ENCODE measurements around the gene TAF4.
"Not testable (repeated sequence)": the region's sequence is repeated elsewhere in the genome, so short reads cannot be mapped to it uniquely, and the experiment has no call there.

The TAF4 gene

GRCh38 chr20:61976644-61977418, 88.8 kb downstream of the TAF4 start:
- no peak for DNase-seq

- no peak for DNase-seq
Observed at GRCh38 chr20:61976263-61976643, 89.4 kb downstream of the TAF4 start.

GRCh38 chr20:61975407-61976129, 90.1 kb downstream of the TAF4 start:
- DNase-seq: no peak

DNA sequence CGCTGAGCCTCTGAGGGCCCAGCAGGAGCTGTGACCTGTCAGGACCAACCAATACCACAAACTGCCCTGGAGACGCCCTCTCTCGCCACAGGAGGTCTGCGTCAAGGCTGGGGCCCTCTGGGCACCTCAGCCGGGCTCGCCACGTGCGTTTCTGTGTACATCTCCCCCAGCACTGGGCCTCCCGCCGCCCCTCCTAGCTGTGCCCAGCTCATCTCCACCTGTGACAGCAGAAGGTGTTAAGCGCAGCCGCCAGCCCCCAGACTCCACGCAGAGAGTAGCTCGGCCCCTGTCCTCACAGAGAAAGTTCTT, 91.4 kb downstream of the TAF4 start:
- no peak for DNase-seq

DNA sequence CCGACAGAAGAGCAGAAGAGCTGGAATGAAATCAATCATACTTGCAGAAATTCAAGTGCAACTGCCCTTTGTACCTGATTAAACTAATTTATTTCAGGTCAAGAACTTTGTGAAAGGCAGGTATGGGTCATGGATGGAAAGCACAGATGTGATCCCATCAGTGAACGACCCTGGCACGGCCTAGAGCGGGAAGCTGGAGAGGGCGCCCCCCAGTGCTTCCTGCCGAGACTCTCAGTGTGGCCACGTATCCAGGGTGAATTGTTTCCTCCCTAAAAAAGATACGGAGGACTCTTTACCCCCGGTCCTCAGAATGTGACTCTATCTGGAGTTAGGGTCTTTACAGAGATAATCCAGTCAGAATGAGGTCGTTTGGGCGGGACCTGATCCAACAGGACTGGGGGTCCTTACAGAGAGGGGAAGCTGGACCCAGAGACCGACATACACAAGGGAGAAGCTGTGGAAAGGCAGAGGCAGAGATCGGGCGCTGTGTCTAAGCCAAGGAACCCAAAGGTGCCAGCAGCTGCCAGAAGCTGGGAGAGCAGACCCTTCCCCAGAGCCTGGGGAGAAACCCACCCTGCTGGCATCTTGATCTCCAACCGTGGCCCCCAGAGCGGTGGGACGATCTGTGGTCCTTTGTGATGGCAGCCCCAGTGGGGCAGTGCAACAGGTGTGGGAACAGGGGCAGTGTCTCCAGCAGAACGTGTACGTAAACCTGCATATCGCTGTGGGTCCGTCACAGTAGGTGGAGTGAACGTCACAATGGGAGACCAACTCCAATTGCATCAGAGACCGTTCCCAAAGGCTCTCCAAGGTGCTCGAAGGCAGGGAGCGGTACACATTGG, 91.9 kb downstream of the TAF4 start:
- DNase-seq: no peak

- no peak for DNase-seq
Observed at GRCh38 chr20:61972636-61973508, 92.8 kb downstream of the TAF4 start.

DNA sequence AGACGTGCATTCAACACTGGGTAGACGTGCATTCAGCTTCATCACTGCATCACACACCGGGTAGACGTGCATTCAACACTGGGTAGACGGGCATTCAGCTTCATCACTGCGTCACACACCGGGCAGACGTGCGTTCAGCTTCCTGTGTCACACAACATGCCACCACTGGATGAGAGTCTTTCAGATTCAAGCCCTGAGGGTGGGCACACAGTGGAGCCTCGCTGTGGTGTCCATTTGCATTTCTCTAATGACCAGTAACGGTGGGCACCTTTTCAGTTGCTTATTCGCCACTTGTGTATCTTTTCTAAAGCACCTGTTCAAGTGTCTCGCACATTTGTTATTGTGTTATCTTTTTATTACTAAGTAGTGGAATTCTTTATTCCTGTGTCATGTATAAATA, 94.1 kb downstream of the TAF4 start:
- DNase-seq: not testable (repeated sequence)

- DNase-seq: no peak
Observed at GRCh38 chr20:61970357-61970756, 95.3 kb downstream of the TAF4 start.

DNA sequence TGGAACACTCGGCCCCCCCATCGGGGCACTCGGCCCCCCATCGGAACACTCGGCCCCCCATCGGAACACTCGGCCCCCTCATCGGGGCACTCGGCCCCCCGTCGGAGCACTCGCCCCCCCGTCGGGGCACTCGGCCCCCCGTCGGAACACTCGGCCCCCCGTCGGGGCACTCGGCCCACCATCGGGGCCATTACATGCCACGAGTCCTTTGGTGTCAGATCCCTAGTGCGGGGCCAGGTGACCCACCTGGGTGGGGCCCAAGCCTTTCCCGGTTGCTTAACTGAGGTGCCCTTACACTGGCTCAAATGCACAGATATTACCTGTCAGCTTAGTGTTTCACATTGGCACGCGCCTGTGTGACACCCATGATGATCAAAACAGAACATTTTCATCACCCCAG, 95.9 kb downstream of the TAF4 start:
- no peak for DNase-seq

- DNase-seq: no peak
Observed at GRCh38 chr20:61968932-61969331, 96.7 kb downstream of the TAF4 start.

DNA sequence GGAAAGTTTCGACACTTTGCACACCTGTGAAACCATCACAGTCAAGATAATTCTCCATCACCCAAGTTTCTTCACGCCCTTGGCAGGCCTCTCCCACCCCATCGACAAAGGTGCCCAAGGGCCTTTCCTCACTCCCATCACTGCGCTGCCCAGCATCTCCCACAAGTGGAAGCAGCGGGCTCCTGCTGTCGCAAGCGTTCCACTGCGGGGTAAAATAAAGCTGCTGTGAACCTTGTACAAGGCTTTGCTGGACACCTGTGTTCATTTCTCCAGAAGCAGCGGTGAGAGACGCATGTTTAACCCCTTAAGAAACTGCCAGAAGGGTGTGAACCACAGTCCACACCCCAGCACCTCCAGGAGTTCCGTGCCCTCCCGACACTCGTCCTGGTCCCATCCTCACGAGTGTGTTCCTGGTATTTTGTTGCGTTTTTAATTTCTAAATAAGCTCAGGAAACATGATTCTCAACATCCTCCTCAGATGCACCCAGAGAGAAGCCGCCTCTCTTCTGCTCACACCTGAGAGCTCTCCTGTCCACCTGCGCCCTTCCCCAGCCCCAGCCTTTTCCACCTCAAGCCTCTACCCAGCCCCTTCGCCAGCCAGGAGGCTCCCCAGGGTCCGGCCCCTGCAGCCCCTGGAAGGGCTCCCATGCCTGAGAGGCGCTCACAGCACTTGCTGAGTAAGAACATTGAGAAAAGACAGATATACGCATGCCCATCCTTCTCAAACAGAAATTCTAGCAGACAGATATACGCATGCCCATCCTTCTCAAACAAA, 97.5 kb downstream of the TAF4 start:
- DNase-seq: no peak

DNA sequence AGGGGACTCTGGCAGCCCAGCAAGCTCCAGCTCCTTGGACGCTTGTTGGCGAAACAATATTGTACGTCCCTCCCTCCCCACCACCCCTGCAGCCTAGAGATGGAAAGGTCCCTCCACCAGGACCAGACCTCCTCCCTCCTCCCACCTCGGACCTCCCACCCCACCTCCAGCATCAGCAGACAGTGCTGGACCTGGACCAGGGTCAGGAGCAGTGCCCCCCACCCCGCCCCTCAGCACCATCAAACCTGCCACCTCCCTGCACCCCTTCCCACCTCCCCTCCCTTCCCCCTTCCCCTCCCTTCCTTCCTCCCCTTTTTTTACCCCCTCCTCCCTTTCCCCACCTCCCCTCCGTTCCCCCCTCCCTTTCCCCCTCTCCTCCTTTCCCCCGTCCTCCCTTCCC, 98.4 kb downstream of the TAF4 start:
- DNase-seq: no peak

- no peak for DNase-seq
Observed at GRCh38 chr20:61966492-61967244, 99.0 kb downstream of the TAF4 start.

DNA sequence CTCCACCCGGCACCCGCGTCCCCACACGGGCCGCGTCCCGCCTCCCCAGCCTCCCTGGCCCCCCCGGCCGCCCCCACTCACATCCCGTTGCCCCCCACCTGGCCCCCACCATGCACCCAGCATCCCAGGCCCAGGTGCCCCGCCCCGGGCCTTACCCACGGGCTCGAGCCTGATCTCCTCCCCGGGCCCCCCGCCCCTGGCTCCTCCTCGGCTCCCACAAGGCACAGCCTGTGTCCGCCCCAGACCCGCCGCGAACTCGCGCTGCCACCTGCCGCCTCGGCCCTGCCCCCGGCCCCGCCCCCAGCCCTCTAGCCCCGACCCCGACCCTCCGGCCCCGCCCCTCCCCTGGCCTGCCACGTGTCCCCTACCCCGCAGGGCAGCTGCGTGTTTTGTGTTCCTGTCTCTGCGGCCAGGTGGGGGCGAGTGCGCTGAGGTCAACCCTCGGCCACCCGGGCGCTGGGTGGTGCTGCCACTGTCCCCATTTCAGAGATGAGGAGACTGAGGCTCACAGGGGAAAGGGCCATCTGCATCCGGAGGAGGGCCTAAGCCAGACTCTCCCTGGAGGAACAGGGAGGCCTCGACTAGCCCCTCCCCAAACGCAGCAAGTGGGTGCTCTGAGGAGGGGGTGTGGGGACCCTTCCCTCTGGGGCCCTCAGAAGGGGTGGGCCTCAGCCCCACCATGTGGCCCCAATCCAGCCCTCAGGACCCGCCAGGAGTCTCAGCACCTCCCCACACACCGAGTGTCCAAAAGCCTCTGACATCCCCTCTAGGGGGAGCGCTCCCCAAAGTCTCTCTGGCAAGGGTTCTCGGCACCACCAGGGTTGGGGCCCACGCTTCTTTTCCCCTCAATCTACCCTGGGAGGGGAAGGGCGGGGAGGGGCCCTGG, 99.8 kb downstream of the TAF4 start:
- no peak for DNase-seq

- DNase-seq: no peak
Observed at GRCh38 chr20:61964675-61965605, 100.7 kb downstream of the TAF4 start.

- DNase-seq: no peak
Observed at GRCh38 chr20:61963885-61964674, 101.6 kb downstream of the TAF4 start.

DNA sequence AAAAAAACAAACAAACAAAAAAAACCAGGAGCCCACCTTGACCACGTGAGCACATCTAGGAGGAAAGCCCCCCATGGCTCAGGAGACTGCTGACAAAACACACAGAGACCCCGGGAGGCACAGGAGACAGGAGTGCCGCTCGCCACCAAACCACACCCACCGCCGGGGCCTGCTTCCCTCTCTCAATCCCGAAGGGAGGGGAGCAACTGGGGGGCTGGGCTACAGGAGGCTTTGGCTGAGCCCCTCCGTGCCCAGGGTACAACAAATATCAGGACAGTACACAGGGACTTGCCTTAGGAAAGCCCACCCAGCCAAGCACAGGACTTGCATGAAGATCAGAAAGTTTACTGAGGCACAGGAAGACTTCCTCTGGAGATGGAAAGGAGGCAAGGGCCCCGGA, 102.5 kb downstream of the TAF4 start:
- DNase-seq: no peak

DNA sequence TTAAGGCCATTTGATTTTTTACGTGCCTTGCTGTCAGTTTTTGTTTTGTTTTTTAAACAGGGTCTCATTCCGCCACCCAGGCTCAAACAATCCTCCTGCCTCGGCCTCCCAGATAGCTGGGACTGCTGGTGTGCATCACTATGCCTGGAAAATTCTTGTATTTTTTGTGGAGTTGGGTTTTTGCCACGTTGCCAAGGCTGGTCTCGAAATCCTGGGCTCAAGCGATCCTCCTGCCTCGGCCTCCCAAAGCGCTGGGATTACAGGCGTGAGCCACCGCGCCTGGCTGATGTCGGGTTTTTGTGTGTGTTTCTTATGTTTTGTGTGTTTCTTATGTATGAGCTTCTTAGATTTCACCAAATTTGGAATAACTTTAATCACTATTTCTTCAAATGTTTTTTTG, 104.8 kb downstream of the TAF4 start:
- no peak for DNase-seq

Measured in NCI-H1930 (cell line).